HepG2 (cell line): ENCODE results near the gene ARHGEF1. TPM values are rescaled to one million over a fixed set of nuclear protein-coding genes. Genes with fewer than 3 reads are reported as not detected.
A peak's percentile ranks its signal among the peaks of the same experiment; 100 is the strongest.

ENCODE experiments used
- ELF4 ChIP-seq: sonication (generic); formaldehyde crosslinking; IDR thresholded peaks from 2 replicates; pipeline ENCODE4 v1.5.0; 2020; ENCODE audit warnings: missing genetic modification reagents, mild to moderate bottlenecking, moderate library complexity, borderline replicate concordance
- HHEX ChIP-seq: IDR thresholded peaks from 2 replicates; pipeline ENCODE4 v1.6.1; 2016; ENCODE audit warnings: control low read depth
- IRF9 ChIP-seq: sonication (generic); formaldehyde crosslinking; IDR thresholded peaks from 2 replicates; pipeline ENCODE4 v1.8.0; 2022; ENCODE audit warnings: missing genetic modification reagents, mild to moderate bottlenecking, borderline replicate concordance
- ISX ChIP-seq: sonication (generic); formaldehyde crosslinking; conservative IDR thresholded peaks from 2 replicates; pipeline ENCODE4 v1.5.0; 2020; ENCODE audit warnings: missing genetic modification reagents
- KDM5B ChIP-seq: sonication (generic); formaldehyde crosslinking; IDR thresholded peaks from 2 replicates; pipeline ENCODE4 v1.4.0; 2020; ENCODE audit warnings: missing genetic modification reagents, mild to moderate bottlenecking, borderline replicate concordance
- MTA1 ChIP-seq: sonication (generic); formaldehyde crosslinking; IDR thresholded peaks from 2 replicates; pipeline ENCODE4 v1.4.0; 2020; ENCODE audit warnings: missing genetic modification reagents, mild to moderate bottlenecking, borderline replicate concordance
- MYC ChIP-seq: sonication (generic); formaldehyde crosslinking; IDR thresholded peaks from 2 replicates; pipeline ENCODE4 v1.9.0; 2021; ENCODE audit warnings: missing genetic modification reagents, borderline replicate concordance
- NFE2L1 ChIP-seq: sonication (generic); formaldehyde crosslinking; IDR thresholded peaks from 2 replicates; pipeline ENCODE4 v1.4.0; 2020; ENCODE audit warnings: missing genetic modification reagents, mild to moderate bottlenecking, borderline replicate concordance
- NKX3-1 ChIP-seq: sonication (generic); formaldehyde crosslinking; IDR thresholded peaks from 2 replicates; pipeline ENCODE4 v1.5.0; 2020; ENCODE audit warnings: missing genetic modification reagents
- NR3C1 ChIP-seq: sonication (generic); formaldehyde crosslinking; IDR thresholded peaks from 2 replicates; pipeline ENCODE4 v1.4.0; 2020; ENCODE audit warnings: missing genetic modification reagents
- RCOR2 ChIP-seq: IDR thresholded peaks from 2 replicates; pipeline ENCODE4 v1.6.1; 2016; ENCODE audit warnings: missing biosample characterization, missing genetic modification reagents
- RFX5 ChIP-seq: IDR thresholded peaks from 2 replicates; pipeline ENCODE4 v1.6.1; 2011; ENCODE audit warnings: low read depth, low read length, improper control_type of control experiment
- RFXAP ChIP-seq: sonication (generic); formaldehyde crosslinking; IDR thresholded peaks from 2 replicates; pipeline ENCODE4 v1.4.0; 2020; ENCODE audit warnings: missing genetic modification reagents, borderline replicate concordance
- RORA ChIP-seq: sonication (generic); formaldehyde crosslinking; IDR thresholded peaks from 2 replicates; pipeline ENCODE4 v1.5.0; 2020; ENCODE audit warnings: mild to moderate bottlenecking, missing genetic modification reagents, moderate library complexity
- SOX13 ChIP-seq, 3 experiments: fragments of 450-650 bp in 1 of 3; sonication (generic) in 1 of 3; formaldehyde crosslinking in 1 of 3; IDR thresholded peaks in 2 of 3; conservative IDR thresholded peaks in 1 of 3; 2 replicates each; pipeline versions ENCODE4 v1.5.0 to v1.6.1; 2016 to 2020; ENCODE audit warnings: antibody characterized with exemption in 1 of 3, mild to moderate bottlenecking in 1 of 3, missing compliant biosample characterization in 1 of 3, missing genetic modification reagents in 1 of 3, moderate library complexity in 1 of 3
- TCF7 ChIP-seq: sonication (generic); IDR thresholded peaks from 2 replicates; pipeline ENCODE4 v1.6.1; 2016; ENCODE audit warnings: antibody characterized with exemption, low read depth
- TFDP2 ChIP-seq: sonication (generic); formaldehyde crosslinking; IDR thresholded peaks from 2 replicates; pipeline ENCODE4 v1.4.0; 2020; ENCODE audit warnings: missing genetic modification reagents
- YEATS4 ChIP-seq: sonication (generic); formaldehyde crosslinking; IDR thresholded peaks from 2 replicates; pipeline ENCODE4 v1.4.0; 2020; ENCODE audit warnings: missing genetic modification reagents, borderline replicate concordance
- ZC3H4 ChIP-seq: sonication (generic); formaldehyde crosslinking; IDR thresholded peaks from 2 replicates; pipeline ENCODE4 v1.4.0; 2020; ENCODE audit warnings: missing genetic modification reagents, borderline replicate concordance
- ZFP82 ChIP-seq: sonication (generic); formaldehyde crosslinking; IDR thresholded peaks from 2 replicates; pipeline ENCODE4 v1.5.1; 2020; ENCODE audit warnings: mild to moderate bottlenecking, missing genetic modification reagents, borderline replicate concordance
- ZNF20 ChIP-seq: sonication (generic); formaldehyde crosslinking; IDR thresholded peaks from 2 replicates; pipeline ENCODE4 v1.4.0; 2020; ENCODE audit warnings: mild to moderate bottlenecking, moderate library complexity, missing genetic modification reagents
- ZNF619 ChIP-seq: sonication (generic); formaldehyde crosslinking; IDR thresholded peaks from 2 replicates; pipeline ENCODE4 v1.4.0; 2020; ENCODE audit warnings: mild to moderate bottlenecking, missing genetic modification reagents
- ZNF841 ChIP-seq: sonication (generic); formaldehyde crosslinking; IDR thresholded peaks from 2 replicates; pipeline ENCODE4 v1.8.1; 2023; ENCODE audit warnings: missing genetic modification reagents, borderline replicate concordance
- ZSCAN12 ChIP-seq: sonication (generic); formaldehyde crosslinking; IDR thresholded peaks from 2 replicates; pipeline ENCODE4 v1.9.0; 2021; ENCODE audit warnings: mild to moderate bottlenecking, missing genetic modification reagents
- polyA plus RNA-seq, 8 experiments: library from polyadenylated mRNA; depleted of rRNA in 3 of 8; stranded (reverse) in 7 of 8; unstranded in 1 of 8; fragments of >200 nt; fragmentation: Illumina TruSeq in 4 of 8; extraction: Trizol in 4 of 8; gene quantifications; 2 replicates each; pipeline versions ENCODE4 v1.2.1 to v1.2.3, GENCODE V29; 2011 to 2016; ENCODE audit warnings: low read depth in 4 of 8, missing spikeins in 1 of 8, mixed read lengths in 1 of 8; ENCODE audit not compliant: insufficient read depth in 1 of 8
- total RNA-seq, 5 experiments: library from RNA; depleted of rRNA; stranded (reverse); fragments of >200 nt; fragmentation: Illumina TruSeq; extraction: Trizol; gene quantifications; 2 replicates each; pipeline ENCODE4 v1.2.3, GENCODE V29; 2016; ENCODE audit warnings: low read depth in 1 of 5
- TF ChIP-seq, protein P1 (sequence below): IDR thresholded peaks from 2 replicates; pipeline ENCODE4 v1.6.1; 2018; ENCODE audit warnings: missing genetic modification reagents, mild to moderate bottlenecking, missing compliant biosample characterization
- TF ChIP-seq, protein P2 (sequence below): sonication (generic); formaldehyde crosslinking; IDR thresholded peaks from 2 replicates; pipeline ENCODE4 v1.4.0; 2020; ENCODE audit warnings: low read depth, mild to moderate bottlenecking, missing genetic modification reagents

ARHGEF1 gene
- total and polyA plus RNA-seq, 2 of the 13 experiments (the other 11 are each of a cell fraction or from before 2014, with no cell fraction given): 33.7 to 34.7 TPM

DNA sequence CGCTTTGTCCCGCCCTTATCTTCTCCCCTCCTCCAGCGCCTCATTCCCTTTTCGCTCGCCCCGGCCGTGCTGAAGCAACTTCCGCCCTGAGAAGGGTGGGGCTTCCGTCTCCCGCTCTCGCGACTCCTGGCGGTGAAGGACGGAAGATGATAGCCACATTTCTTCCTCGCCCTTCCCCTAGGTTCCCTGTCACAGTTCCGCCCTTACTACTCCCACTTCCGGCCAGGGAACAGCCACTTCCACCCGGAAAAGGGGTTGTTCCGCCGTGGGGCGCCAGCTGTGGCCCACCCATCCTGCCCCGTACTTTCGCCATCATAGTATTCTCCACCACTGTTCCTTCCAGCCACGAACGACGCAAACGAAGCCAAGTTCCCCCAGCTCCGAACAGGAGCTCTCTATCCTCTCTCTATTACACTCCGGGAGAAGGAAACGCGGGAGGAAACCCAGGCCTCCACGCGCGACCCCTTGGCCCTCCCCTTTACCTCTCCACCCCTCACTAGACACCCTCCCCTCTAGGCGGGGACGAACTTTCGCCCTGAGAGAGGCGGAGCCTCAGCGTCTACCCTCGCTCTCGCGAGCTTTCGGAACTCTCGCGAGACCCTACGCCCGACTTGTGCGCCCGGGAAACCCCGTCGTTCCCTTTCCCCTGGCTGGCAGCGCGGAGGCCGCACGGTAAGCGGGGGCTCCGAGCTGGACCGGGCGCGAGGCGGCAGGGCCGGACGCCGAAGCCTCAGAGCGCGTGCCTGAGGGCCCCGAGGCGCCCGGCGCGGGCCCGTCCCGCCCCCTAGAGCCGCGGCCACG lies 23.2 kb upstream of the ARHGEF1 start, which contains the start of gene RPS19 (continued):
- TF ChIP-seq IRF9 (CRISPR knock-in tag): peak; percentile 90
- TF ChIP-seq NR3C1 (CRISPR knock-in tag): no peak
- TF ChIP-seq MTA1: peak; percentile 64; the same call in 1 of the 2 replicates
- TF ChIP-seq RORA: no peak
- TF ChIP-seq YEATS4: peak; percentile 96
- TF ChIP-seq KDM5B (CRISPR knock-in tag): peak; percentile 80; the same call in 1 of the 2 replicates
- peak; percentile 94 for TF ChIP-seq MYC
- TF ChIP-seq ZNF20 (CRISPR knock-in tag): no peak; the same call in 1 of the 2 replicates
- no peak for TF ChIP-seq NFE2L1 (CRISPR knock-in tag)
- TF ChIP-seq TCF7: no peak
- TF ChIP-seq ZFP82 (CRISPR knock-in tag): no peak; the same call in 1 of the 2 replicates
- TF ChIP-seq ELF4 (CRISPR knock-in tag): peak; percentile 99
- peak; percentile 28; the same call in 1 of the 2 replicates for TF ChIP-seq SOX13 (IDR thresholded peaks at IDR 0.05)
- TF ChIP-seq SOX13 (CRISPR knock-in tag; conservative IDR thresholded peaks at IDR 0.05 in 1 of 2, IDR thresholded peaks at IDR 0.05 in 1 of 2): 0 out of 4 replicates have a peak, but pooled peaks of 1 of the 2 experiments have one; percentile 5
- TF ChIP-seq TFDP2 (CRISPR knock-in tag): peak; percentile 79
- peak; percentile 45; the same call in 1 of the 2 replicates for TF ChIP-seq ZC3H4 (CRISPR knock-in tag)
- TF ChIP-seq RCOR2 (CRISPR knock-in tag): peak; percentile 37; the same call in 1 of the 2 replicates
- no peak for TF ChIP-seq RFX5
- TF ChIP-seq, protein P1, sequence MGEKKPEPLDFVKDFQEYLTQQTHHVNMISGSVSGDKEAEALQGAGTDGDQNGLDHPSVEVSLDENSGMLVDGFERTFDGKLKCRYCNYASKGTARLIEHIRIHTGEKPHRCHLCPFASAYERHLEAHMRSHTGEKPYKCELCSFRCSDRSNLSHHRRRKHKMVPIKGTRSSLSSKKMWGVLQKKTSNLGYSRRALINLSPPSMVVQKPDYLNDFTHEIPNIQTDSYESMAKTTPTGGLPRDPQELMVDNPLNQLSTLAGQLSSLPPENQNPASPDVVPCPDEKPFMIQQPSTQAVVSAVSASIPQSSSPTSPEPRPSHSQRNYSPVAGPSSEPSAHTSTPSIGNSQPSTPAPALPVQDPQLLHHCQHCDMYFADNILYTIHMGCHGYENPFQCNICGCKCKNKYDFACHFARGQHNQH: peak; percentile 44
- no peak for TF ChIP-seq ISX (CRISPR knock-in tag)
- TF ChIP-seq ZSCAN12: no peak
- TF ChIP-seq HHEX (CRISPR knock-in tag): no peak
- TF ChIP-seq, protein P2, sequence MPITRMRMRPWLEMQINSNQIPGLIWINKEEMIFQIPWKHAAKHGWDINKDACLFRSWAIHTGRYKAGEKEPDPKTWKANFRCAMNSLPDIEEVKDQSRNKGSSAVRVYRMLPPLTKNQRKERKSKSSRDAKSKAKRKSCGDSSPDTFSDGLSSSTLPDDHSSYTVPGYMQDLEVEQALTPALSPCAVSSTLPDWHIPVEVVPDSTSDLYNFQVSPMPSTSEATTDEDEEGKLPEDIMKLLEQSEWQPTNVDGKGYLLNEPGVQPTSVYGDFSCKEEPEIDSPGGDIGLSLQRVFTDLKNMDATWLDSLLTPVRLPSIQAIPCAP (CRISPR knock-in tag): no peak
- TF ChIP-seq ZNF619 (CRISPR knock-in tag): no peak
- peak; percentile 43 for TF ChIP-seq NKX3-1 (CRISPR knock-in tag)
- TF ChIP-seq RFXAP (CRISPR knock-in tag): peak; percentile 9; the same call in 1 of the 2 replicates
- no peak for TF ChIP-seq ZNF841
